Colonic mucosa (tissue), 4 donors: Measurements from ENCODE around the gene TMEM134. TPM values are rescaled to one million over a fixed set of nuclear protein-coding genes. Genes with fewer than 3 reads are reported as not detected.

ENCODE experiments used
- DNase-seq: peaks from one replicate; pipeline ENCODE4 v3.0.0-alpha.2; 2020
- H3K27ac ChIP-seq: fragments of 200-600 bp; one replicate; pipeline ENCODE4 v1.8.0; 2021
- H3K27me3 ChIP-seq: fragments of 200-600 bp; one replicate; pipeline ENCODE4 v1.8.0; 2021
- H3K36me3 ChIP-seq: fragments of 200-600 bp; one replicate; pipeline ENCODE4 v1.8.0; 2021
- H3K4me1 ChIP-seq: fragments of 200-600 bp; one replicate; pipeline ENCODE4 v1.8.0; 2021; ENCODE audit warnings: mild to moderate bottlenecking
- H3K4me3 ChIP-seq: fragments of 200-600 bp; one replicate; pipeline ENCODE4 v1.8.0; 2021
- H3K9ac ChIP-seq, 2 donors: one replicate each; pipeline ENCODE4 v1.7.0; 2013; ENCODE audit warnings: control low read depth in 2 of 2, low read depth in 2 of 2, low read length in 2 of 2
- H3K9me3 ChIP-seq: fragments of 200-600 bp; one replicate; pipeline ENCODE4 v1.8.0; 2021
- CTCF ChIP-seq: fragments of 200-600 bp; IDR thresholded peaks from one replicate; pipeline ENCODE4 v1.8.0; 2022; ENCODE audit warnings: antibody characterized with exemption, mild to moderate bottlenecking
- intact Hi-C: fragments of 100-400 bp; cut with DNase I; formaldehyde crosslinking; loops from one replicate; pipeline ENCODE4 v1.14.1; 2022
- total RNA-seq, 2 donors: library from RNA; stranded (reverse); fragmentation: NEBNext Ultra II Directional in 1 of 2; extraction: Animal tissue kit (Norgen Biotek cat#: 25700) in 1 of 2; gene quantifications; one replicate each; pipeline ENCODE4 v1.2.1, GENCODE V29; 2021
- donor health status: healthy.
- donor health status: DM: no; HTN: no; CAD: no.
- donor health status: DM: no; HTN: no; CAD: no.

The TMEM134 gene
- total RNA-seq, 2 donors from 2014 or later: 50.1 to 59.5 TPM

DNA sequence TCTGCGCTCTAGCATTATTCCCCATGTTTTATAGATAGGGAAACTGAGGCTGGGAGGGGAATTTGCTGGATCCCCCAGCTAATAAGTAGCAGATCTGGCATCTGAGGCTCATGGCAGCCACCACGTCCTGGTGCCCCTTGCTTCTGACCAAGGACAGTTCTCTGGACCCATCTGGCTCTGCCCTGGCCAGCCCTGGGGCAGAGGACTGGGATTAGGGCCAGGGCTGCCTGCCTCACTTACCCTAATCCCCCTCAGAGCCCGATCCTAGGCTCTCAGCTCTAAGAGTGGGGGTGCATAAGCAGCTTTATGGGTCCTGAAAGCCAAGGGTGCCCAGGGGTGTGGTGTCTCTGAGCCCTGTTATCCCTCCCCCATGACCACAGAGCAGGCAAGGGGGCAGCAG lies 14.0 kb downstream of the TMEM134 start, which contains the start of gene CABP4:
Gene CABP4, plus strand, starts transcription at position 301 of the 400 bp plus-strand sequence. Its CDS starts 70 bp downstream, at position 371.
- intact Hi-C loops: no loop called here
- H3K27ac ChIP-seq: no peak within 1 kb of the TSS
- no peak within 1 kb of the TSS for H3K9ac ChIP-seq
- no peaks in the 10 kb centered on the region for H3K4me1 ChIP-seq
- no peak for TF ChIP-seq CTCF
- H3K27me3 ChIP-seq: no peaks in the 10 kb centered on the region
- DNase-seq: no peak
- H3K36me3 ChIP-seq: no peaks in the 10 kb centered on the region
- no peaks in the 10 kb centered on the region for H3K9me3 ChIP-seq
- no peak within 1 kb of the TSS for H3K4me3 ChIP-seq

- Histone ChIP-seq H3K9ac (no peak overlapping the region), H3K27me3 (no peaks in the 10 kb centered on the region), H3K36me3 (no peaks in the 10 kb centered on the region), H3K4me3 (no peak overlapping the region), H3K9me3 (no peaks in the 10 kb centered on the region), H3K27ac (no peak overlapping the region), H3K4me1 (no peaks in the 10 kb centered on the region)
- intact Hi-C loops: no loop called here
- no peak for TF ChIP-seq CTCF
- DNase-seq: no peak
These were observed 15.0 kb downstream of the TMEM134 start for GRCh38 chr11:67453816-67454732.

DNA sequence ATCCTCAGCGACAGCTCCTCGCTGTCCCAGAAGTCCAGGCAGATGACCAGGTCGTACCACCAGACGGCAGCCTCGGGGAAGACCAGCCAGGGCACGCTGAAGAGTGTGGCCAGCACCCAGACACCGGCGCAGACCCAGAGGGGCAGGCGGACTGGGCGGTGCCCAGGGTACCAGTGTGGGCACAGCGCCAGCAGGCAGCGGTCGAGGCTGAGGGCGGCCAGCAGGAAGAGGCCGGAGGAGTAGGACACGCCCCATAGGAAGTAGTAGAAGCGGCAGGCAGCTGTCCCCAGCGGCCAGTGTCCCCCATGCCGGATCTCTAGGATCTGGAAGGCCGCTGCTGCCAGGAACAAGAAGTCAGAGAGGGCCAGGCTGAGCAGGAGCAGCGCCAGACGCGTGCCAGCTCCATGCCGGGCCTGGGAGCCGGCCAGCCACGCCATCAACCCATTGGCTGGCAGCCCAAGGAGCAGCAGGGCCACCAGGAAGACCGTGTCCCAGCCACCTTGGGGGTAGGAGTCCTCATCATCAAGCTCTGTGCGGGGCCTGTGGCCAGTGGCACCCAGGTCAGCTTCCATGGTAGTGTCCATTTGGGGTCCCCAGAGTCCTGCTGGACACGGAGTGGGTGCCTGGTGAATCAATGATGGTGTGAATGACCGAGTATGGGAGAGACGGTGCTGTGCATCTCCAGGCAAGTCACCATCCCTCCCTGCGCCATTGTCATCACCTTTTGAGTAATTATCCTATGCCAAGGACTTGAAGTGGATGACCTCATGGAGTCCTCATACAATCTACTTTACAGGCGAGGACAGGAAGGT lies 16.7 kb downstream of the TMEM134 start, which contains the start of gene GPR152:
Gene GPR152, minus strand, starts transcription at position 589 of the 812 bp plus-strand sequence. Its CDS starts 5 bp downstream, at position 584.
- Histone ChIP-seq H3K4me1 (no peaks in the 10 kb centered on the region), H3K27ac (no peak within 1 kb of the TSS), H3K36me3 (no peaks in the 10 kb centered on the region), H3K9me3 (no peaks in the 10 kb centered on the region), H3K27me3 (no peaks in the 10 kb centered on the region), H3K4me3 (no peak within 1 kb of the TSS), H3K9ac (no peak within 1 kb of the TSS)
- intact Hi-C loops: no loop called here
- no peak for TF ChIP-seq CTCF
- no peak for DNase-seq

DNA sequence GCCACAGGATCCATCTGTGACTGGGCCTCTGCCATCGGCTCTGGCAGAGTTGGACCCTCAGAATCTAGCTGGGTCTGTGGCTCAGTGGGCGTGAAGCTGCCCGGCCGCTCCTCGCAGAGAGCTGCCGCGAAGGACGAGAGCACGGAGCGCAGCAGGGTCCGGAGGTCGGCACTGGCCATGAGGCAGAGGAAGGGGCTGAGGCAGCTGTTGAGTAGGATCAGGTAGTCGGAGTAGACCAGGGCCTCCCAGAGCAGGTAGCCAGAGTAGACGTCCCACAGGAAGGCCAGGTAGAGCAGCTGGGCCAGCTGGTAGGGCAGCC lies 17.4 kb downstream of the TMEM134 start:
- H3K27me3 ChIP-seq: no peaks in the 10 kb centered on the region
- no peak for DNase-seq
- H3K27ac ChIP-seq: no peak overlapping the region
- no peak overlapping the region for H3K9ac ChIP-seq
- H3K4me1 ChIP-seq: no peaks in the 10 kb centered on the region
- H3K36me3 ChIP-seq: no peaks in the 10 kb centered on the region
- no peak overlapping the region for H3K4me3 ChIP-seq
- no peaks in the 10 kb centered on the region for H3K9me3 ChIP-seq
- intact Hi-C loops: no loop called here
- TF ChIP-seq CTCF: no peak

DNA sequence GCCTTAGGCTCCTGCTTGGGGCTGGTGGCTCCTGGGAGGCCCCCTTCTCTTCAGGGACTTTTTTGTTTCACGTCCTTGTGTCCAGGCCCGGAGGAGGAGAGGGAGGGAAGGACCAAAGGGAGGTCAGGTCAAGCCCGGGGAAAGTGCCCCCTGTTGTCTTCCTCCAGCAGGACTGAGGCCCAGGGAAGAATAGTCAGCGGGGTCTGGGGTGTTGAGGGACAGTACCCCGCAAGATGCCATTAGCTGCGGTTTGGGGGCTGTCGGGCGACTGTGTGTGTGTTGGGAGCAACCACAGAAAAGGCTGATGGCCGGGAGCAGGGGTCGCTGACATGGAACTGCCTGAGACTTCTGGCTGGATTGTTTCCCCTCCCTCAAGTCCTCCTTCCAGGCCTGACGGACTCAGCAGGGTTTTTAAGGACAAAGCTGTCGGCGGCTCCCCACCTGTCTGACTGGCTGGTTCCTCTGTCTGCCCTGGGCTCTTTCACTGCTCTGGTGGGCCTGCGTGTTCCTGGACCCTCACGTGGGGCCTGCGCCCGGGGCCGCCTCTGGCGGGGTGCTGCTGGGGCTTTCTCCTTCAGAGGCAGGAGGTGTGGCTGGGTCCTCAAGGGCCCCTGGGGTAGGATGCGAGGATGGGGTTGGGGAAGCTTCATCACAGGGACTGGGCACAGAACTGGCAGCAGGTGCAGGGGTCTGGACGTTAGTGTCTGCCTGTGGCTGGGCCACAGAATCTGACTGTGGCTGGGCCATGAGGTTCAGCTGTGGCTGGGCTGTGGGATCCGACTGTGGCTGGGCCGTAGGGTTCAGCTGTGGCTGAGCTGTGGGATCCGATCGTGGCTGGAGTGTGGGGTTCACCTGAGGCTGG lies 18.0 kb downstream of the TMEM134 start:
- H3K9me3 ChIP-seq: no peaks in the 10 kb centered on the region
- no peaks in the 10 kb centered on the region for H3K36me3 ChIP-seq
- H3K9ac ChIP-seq: peak overlapping the region in 1 of 2 donors; percentile 24
- H3K27me3 ChIP-seq: no peaks in the 10 kb centered on the region
- intact Hi-C loops: no loop called here
- no peak for TF ChIP-seq CTCF
- no peak overlapping the region for H3K27ac ChIP-seq
- no peak overlapping the region for H3K4me3 ChIP-seq
- H3K4me1 ChIP-seq: no peaks in the 10 kb centered on the region
- DNase-seq: no peak
